Measurements from ENCODE around the gene OR8D2. TPM values are rescaled to one million over a fixed set of nuclear protein-coding genes. Genes with fewer than 3 reads are reported as not detected.

Gene OR8D2
- total RNA-seq (ENCODE audit: insufficient read depth, low replicate concordance) = 1.4 TPM

GRCh38 chr11:124320097-124320496 lies at the start of gene OR8D2:
Gene OR8D2 (minus strand): TSS chr11:124320197. CDS start chr11:124320197, 0 bp downstream.
- DNase-seq (ENCODE audit: low spot score) = no peak

GRCh38 chr11:124359566-124359965 lies 39.6 kb upstream of the OR8D2 start:
- DNase-seq (ENCODE audit: low spot score) = no peak

GRCh38 chr11:124346311-124346955 lies 26.4 kb upstream of the OR8D2 start:
- DNase-seq (ENCODE audit: low spot score) = no peak

- DNase-seq (ENCODE audit: low spot score) = no peak
Measured at GRCh38 chr11:124344346-124344745, 24.3 kb upstream of the OR8D2 start.

GRCh38 chr11:124340142-124340447 lies 20.1 kb upstream of the OR8D2 start:
- no peak for DNase-seq (ENCODE audit: low spot score)

GRCh38 chr11:124339396-124340141 lies 19.6 kb upstream of the OR8D2 start:
- no peak for DNase-seq (ENCODE audit: low spot score)

- no peak for DNase-seq (ENCODE audit: low spot score)
Measured at GRCh38 chr11:124331873-124332272, 11.9 kb upstream of the OR8D2 start.

GRCh38 chr11:124329787-124330478 lies 9.9 kb upstream of the OR8D2 start:
- peak; percentile 45 for DNase-seq (ENCODE audit: low spot score)

- DNase-seq (ENCODE audit: low spot score) = no peak
Measured at GRCh38 chr11:124327775-124328174, 7.8 kb upstream of the OR8D2 start.

- DNase-seq (ENCODE audit: low spot score) = no peak
Measured at GRCh38 chr11:124322356-124322755, 2.4 kb upstream of the OR8D2 start.

GRCh38 chr11:124315052-124315451 lies 4.9 kb downstream of the OR8D2 start:
- peak; percentile 52 for DNase-seq (ENCODE audit: low spot score)

- DNase-seq (ENCODE audit: low spot score) = peak; percentile 86
Measured at GRCh38 chr11:124313849-124314248, 6.1 kb downstream of the OR8D2 start, which contains the start of gene OR8D1. Gene OR8D1 (minus strand): TSS chr11:124313949. CDS start chr11:124310766, 3,183 bp downstream.

- DNase-seq (ENCODE audit: low spot score) = no peak
Measured at GRCh38 chr11:124313131-124313530, 6.9 kb downstream of the OR8D2 start.

GRCh38 chr11:124311670-124312069 lies 8.3 kb downstream of the OR8D2 start:
- no peak for DNase-seq (ENCODE audit: low spot score)

GRCh38 chr11:124311269-124311668 lies 8.7 kb downstream of the OR8D2 start:
- DNase-seq (ENCODE audit: low spot score) = no peak

- DNase-seq (ENCODE audit: low spot score) = no peak
Measured at GRCh38 chr11:124310721-124311120, 9.3 kb downstream of the OR8D2 start.

- no peak for DNase-seq (ENCODE audit: low spot score)
Measured at GRCh38 chr11:124307093-124307492, 12.9 kb downstream of the OR8D2 start.

GRCh38 chr11:124302347-124303125 lies 17.5 kb downstream of the OR8D2 start:
- no peak for DNase-seq (ENCODE audit: low spot score)

GRCh38 chr11:124301548-124301947 lies 18.4 kb downstream of the OR8D2 start:
- DNase-seq (ENCODE audit: low spot score) = peak; percentile 31

GRCh38 chr11:124297921-124298320 lies 22.1 kb downstream of the OR8D2 start:
- DNase-seq (ENCODE audit: low spot score) = no peak

- no peak for DNase-seq (ENCODE audit: low spot score)
Measured at GRCh38 chr11:124296016-124296415, 24.0 kb downstream of the OR8D2 start.

- DNase-seq (ENCODE audit: low spot score) = peak; percentile 17
Measured at GRCh38 chr11:124294687-124295086, 25.3 kb downstream of the OR8D2 start.
